Hypothalamus (tissue), 51 donors: ENCODE results near the gene JUND.

Experiments used
- DNase-seq, 51 donors: peaks; one replicate each; lab custom pipeline; 2025; lab: John Stamatoyannopoulos, UW

The JUND gene

DNA sequence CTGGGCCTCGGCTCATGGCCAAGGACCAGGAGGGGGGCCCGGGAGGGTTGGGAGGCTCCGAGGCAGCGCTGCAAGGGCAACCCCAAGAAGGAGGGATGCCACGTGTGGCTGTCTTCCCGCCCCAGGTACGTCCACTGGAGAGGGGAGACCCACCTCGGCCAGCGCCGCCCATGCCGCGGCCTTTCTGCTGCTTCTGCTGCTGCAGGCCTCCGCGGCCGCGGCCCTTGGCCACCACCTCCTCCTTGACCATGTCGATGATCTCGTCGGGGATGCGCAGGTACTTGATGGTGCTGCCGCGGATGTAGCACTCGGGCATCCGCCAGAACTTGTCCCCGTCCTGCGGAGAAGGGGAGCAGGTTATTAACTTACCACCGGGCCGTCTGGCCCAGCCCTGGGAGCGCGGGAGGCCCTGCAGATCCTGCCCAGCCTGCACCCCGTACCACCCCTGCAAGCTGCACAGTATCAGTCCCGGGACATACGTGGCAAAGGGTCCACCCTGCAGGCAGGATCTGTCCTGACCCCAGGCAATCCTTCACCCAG, 28.2 kb upstream of the JUND start:
- DNase-seq, result no peak

GRCh38 chr19:18308948-18309325, 27.5 kb upstream of the JUND start:
- DNase-seq, result no peak

GRCh38 chr19:18308051-18308947, 26.9 kb upstream of the JUND start:
- DNase-seq, result no peak

DNA sequence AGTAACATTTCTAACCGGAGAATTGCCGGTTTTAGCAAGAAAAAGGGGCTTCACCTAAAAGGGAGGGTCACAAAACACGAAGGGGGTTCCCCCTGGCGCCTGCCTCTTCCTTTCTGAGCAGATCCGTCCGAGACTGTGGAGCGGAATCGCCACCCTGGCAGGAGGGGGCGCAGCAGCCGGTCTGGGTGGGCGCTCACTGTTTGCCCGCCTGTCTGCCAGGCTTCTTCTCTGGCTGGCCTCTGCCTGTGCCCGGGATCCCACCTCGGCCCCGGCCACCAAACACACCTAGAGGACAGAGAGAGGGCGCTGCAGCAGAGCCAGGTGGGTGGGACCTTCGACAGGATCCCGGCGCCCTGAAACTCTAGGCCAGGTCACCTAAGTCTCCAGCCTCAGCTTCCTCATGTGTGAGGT, 25.9 kb upstream of the JUND start:
- peak in 1 of 51 donors; percentile 45 for DNase-seq

GRCh38 chr19:18306888-18307260, 25.5 kb upstream of the JUND start:
- peak in 12 of 51 donors; percentile 8 to 45 (median 20) for DNase-seq

DNA sequence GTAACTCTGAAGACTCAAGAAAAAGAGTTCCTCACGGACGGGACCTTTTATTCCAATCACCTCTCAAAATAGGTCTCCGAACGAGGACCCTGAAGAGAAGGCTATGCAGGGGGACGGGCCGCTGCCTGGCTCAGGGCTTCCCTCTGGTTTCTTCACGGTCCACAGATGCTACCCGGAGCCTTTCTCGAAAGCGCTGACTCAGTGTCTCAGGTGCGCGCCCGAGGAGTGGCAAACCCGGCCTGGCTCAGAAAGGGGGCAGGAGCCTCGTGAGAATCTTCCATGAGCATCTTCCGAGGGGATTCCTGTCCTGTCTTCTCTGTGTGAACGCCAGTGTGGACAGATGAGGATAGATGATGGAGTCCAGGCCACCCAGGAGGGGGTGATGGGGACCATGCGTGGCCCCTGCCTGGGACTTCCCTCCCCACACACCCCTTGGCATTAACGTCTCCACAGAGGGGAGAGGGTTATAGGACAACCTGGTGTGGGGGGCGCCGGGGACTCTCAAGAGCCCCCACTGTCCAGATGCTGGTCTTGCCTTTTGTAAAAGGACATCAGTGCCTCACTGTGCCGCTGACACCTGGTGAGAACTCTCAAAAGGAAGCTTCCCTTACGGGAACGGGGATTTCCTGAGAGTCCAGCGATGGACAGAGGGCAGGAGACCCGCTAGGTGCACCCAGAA, 24.9 kb upstream of the JUND start:
- DNase-seq, result no peak

GRCh38 chr19:18304458-18305310, 23.3 kb upstream of the JUND start:
- DNase-seq, result peak in 50 of 51 donors; percentile 34 to 92 (median 74)

DNA sequence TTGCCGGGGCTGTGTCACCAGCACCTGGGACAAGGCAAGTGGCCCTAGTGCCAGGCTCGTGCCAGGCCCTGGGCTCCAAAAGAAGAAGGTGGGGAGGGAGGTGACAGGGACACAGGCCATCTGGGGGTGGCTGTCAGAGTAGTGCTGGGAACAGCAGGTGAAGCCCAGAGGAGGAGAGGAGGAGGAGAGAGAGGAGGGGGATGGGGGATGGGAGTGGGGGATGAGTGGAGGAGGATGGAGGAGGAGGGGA, 22.7 kb upstream of the JUND start:
- peak in 8 of 51 donors; percentile 21 to 72 (median 52) for DNase-seq

- DNase-seq, result no peak
Observed at GRCh38 chr19:18301718-18302111, 20.3 kb upstream of the JUND start.

GRCh38 chr19:18300930-18301717, 19.7 kb upstream of the JUND start:
- peak in 1 of 51 donors; percentile 10 for DNase-seq

DNA sequence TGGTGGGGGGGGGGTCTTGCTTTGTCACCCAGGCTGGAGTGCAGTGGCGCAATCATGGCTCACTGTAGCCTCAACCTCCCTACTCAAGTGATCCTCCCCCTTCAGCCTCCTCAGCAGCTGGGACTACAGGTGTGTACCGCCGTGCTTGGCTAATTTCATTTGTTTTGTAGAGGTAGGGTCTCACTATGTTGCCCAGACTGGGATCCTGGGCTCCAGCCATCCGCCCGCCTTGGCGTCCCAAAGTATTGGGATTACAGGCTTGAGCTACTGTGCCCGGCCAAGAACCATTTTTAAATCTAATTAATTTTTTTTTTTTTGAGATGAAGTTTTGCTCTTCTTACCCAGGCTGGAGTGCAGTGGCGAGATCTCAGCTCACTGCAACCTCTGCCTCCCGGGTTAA, 18.2 kb upstream of the JUND start:
- no peak for DNase-seq

DNA sequence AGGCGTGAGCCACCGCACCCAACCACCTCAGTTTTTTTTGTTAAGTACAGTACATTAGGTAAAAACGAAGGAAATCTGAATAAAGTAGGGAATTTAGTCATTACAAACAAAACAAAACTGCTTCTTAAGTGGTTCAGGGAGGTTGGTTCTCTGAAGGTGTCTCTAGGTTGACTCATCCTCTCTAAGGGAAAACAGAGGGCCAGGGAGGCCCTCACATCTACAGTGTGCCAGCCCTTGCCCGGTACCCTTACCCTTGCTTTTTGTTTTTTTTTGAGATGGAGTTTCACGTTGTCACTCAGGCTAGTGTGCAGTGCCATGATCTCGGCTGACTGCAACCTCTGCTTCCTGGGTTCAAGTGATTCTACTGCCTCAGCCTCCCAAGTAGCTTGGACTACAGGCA, 17.2 kb upstream of the JUND start:
- DNase-seq, result no peak

DNA sequence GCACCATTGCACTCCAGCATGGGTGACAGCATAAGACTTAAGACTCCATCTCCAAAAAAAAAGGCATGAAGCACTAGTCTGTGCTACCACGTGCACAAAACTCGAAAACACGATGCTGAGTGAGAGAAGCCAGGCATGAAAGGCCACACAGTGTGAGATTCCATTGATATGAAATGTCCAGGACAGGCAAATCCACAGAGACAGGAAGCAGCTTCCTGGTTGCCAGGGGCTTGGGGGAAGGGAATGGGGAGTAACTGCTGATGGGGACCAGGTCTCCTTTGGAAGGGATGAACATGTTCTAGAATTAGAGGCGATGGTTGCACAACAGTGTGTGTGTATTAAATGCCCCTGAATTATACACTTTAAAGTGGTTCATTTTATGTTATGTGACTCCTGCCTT, 15.9 kb upstream of the JUND start:
- no peak for DNase-seq

- no peak for DNase-seq
Observed at GRCh38 chr19:18295034-18295451, 13.6 kb upstream of the JUND start.

DNA sequence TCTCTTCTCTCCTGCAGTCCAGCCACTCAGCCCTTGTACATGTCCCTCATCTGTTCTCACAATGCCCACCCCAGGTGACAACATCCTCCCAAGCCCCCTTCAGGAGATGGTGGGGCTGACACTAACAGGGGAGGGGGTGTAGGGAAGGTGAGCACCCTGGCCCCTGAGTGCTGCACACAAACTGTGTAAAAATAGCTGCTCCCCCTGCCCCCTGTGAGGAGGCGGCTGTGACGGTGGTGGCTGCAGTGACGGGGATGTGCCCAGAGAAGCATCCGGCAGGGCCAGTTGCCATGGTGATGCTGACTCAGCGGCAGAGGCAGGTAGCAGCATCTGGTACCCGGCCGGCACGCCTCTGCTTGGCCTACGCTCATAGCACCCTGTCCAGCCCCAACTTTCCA, 13.0 kb upstream of the JUND start:
- peak in 30 of 51 donors; percentile 7 to 82 (median 50) for DNase-seq

DNA sequence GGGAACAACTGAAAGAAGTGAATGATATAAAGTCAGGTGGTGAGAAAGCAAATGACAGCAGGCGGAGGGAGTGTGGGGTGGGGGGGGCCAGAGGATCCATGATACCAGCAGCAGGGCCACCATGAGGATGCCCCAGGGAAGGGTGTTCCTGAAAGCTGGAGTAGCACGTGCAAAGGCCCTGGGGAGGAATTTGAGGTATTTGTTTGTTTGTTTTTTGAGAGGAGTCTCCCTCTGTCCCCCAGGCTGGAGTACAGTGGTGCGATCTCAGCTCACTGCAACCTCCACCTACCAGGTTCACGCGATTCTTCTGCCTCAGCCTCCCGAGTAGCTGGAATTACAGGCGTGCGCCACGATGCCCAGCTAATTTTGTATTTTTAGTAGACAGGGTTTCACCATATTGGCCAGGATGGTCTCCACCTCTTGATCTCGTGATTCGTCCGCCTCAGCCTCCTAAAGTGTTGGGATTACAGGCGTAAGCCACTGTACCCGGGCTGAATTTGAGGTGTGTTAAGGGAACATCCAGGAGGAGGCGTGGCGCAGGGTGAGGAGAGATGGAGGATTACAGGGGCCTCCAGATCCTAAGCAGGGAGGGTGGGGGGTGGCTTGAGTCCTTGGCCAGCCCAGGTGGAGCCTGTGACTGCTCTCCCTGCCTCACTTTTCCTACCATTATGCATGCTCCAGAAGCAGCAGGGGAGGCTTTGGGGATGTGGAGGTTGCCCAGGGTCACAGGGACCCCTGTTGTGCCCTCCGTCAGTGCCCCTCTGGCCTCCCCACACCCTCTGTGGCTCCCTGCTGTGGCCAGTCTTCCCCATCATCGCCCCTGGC, 12.4 kb upstream of the JUND start:
- DNase-seq, result peak in 2 of 51 donors; percentile 23 to 41

GRCh38 chr19:18292810-18293641, 11.6 kb upstream of the JUND start:
- DNase-seq, result peak in 46 of 51 donors; percentile 12 to 86 (median 59)

GRCh38 chr19:18292462-18292809, 11.0 kb upstream of the JUND start:
- DNase-seq, result peak in 5 of 51 donors; percentile 29 to 75 (median 57)
